Endometrial microvascular endothelial cells (primary cell): ENCODE results near the gene KLF11. TPM values are rescaled to one million over a fixed set of nuclear protein-coding genes. Genes with fewer than 3 reads are reported as not detected.

Experiments used
- in situ Hi-C: cut with HindIII; loops from 2 replicates; pipeline ENCODE4 v1.10.0; 2017; ENCODE audit warnings: low sequenced_read_pairs, low pct_unique_long_range_greater_than_20kb; ENCODE audit errors: inconsistent ontology term
- total RNA-seq: library from RNA; depleted of rRNA; stranded (reverse); fragments of >200 nt; gene quantifications from one replicate; pipeline ENCODE4 v1.2.3, GENCODE V29; 2015; ENCODE audit errors: inconsistent ontology term

KLF11 gene
- total RNA-seq, 1 donor from 2014 or later: 4.3 TPM

DNA sequence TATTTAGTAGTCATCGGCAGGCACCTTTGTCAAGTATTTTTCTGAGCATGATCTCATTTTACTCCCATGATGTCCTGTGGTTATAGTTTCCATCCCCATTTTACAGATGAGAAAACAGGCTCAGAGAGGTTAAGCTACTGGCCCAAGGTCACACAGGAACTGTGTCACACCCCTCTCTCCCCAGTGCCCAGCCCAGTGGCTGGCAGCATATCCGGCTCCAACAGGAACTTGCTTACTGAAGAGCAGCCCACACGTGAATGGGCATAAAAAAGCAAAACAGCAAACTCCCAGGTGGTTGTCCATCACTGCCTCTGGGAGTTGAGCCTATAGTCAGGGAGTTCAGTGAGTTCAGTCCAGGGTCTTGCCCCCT is 8.3 kb upstream of the KLF11 start:
- in situ Hi-C loops: loop anchor here (25.0 kb wide), 1 partner anchor 223 kb away; no protein-coding TSS in a partner anchor

DNA sequence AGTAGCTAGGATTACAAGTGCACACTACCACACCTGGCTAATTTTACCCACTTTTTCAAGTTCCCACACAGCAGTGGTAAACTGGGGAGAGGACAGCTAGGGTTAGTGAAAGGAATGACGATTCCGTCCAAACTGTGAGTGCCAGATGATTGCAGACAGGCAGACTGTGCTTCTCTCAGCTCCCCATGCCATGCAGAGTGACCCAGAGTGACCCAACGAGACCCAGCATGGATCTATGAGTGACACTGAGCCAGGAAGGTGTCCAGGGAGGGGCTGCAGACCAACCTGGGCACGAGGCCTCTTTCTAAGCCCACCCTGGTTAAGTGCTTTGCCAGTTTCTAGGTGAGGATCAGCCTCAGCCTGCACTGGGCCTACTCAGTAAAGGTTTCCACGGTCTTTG is 7.7 kb upstream of the KLF11 start:
- in situ Hi-C loops: loop anchor here (25.0 kb wide), 1 partner anchor 223 kb away; no protein-coding TSS in a partner anchor

DNA sequence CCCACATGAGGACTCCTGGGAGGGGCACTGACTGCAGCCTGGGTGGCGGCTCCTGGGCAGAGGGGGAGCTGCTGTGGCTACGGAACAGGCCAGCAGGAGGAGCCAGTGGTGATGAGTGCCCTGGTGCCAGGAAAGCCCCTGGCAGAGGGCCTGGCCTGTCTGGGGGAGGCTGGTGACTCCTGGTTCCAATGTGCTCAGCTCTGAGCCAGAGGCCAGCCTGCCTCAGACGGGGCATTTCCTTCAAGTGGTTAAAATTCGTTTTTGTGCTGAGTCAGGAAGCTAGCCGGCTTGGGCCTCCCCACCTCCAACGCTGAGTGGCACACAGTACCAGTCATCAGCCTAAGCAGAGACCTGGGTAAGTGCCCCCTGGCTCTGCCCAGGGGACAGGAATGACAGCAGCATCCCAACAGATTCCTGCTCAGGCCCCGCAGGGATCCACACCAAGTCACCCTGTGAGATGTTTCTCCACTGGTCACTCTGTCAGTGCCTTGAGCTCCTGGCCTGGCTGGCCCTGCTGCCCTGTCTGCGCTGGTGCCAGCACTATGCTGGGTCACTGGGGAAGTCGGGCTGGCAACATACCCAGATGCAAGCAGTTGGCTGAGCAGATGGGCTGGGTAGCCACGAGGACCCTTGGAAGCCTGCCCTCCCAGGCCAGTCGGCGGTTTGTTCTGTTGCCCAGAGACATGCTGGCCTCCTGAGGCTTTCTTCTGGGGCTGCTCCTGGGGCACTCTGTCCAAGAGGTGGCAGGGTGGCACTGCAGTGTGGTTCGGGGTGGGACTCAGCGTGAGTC is 7.1 kb upstream of the KLF11 start:
- in situ Hi-C loops: loop anchor here (25.0 kb wide), 1 partner anchor 224 kb away; no protein-coding TSS in a partner anchor

DNA sequence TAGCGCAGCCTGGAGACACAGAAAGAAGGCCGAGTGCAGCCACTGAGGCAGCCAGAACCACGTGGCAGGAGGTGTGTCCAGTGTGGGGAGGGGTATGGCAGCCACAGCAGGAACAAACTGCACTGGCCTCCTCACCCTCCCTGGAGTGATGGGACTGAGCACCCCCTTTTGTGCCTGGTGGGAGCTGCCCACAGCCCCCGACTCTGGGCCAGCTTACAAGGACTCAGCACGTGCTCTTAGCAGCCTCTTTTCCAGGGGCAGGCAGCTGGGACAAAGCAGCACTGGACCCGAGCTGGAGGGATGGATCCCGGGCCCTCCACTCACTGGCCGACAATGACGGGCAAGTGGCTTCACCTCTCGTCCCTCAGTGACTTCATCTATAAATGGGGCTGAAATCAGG is 5.2 kb upstream of the KLF11 start:
- in situ Hi-C loops: loop anchor here (25.0 kb wide), 1 partner anchor 226 kb away; no protein-coding TSS in a partner anchor

DNA sequence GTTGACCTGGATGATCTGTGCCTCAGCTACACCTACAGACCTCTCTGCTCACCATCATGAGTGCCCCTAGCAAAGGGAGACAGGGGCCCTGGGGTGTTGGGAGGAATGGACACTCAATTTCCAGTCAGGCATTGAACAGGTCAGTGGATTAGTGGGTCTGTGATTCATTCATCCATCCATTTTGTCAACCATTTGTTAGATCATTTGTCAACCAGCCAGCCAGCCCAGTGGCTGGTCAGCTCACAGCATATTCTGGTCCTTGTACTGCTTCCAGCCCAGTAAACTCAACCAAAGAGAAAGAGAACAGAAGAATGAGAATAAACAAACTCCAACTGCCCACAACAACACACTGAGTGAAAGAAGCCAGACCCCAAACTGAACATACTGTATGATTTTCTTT is 4.6 kb upstream of the KLF11 start:
- in situ Hi-C loops: loop anchor here (25.0 kb wide), 1 partner anchor 226 kb away; no protein-coding TSS in a partner anchor

DNA sequence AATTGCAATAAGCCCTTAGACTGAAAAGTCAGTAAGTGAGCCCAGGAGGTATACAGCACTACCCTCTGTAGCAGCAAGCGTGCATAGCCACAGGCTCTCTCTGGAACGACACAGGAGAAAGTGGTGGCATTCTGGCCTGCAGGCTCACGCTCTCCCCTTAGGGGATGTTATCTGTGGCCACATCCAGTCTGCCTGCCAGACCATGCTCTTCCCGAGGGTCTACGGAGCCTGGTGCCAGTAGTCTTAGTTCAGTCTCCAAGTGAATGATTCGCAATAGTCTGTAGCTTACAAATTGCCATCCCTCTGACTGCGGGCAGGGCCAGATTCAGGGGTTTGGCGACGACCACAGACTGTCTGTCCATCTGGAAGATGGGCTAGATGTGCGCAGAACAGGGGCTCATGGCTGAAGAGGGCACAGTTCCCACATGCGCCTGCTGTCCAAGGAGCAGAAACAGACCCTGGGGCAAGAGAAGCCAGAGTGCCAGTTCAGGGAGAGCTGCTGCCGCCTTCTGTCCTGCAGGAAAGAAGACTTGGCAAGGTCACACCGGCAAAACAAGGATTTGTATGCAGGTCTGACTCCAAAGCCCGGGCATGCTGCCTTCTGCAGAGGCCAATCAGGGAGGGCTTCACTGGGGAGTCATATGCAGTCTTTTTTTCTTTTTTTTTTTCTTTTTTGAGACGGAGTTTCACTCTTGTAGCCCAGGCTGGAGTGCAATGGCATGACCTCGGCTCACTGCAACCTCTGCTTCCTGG is 3.5 kb upstream of the KLF11 start:
- in situ Hi-C loops: loop anchor here (25.0 kb wide), 1 partner anchor 228 kb away; no protein-coding TSS in a partner anchor

DNA sequence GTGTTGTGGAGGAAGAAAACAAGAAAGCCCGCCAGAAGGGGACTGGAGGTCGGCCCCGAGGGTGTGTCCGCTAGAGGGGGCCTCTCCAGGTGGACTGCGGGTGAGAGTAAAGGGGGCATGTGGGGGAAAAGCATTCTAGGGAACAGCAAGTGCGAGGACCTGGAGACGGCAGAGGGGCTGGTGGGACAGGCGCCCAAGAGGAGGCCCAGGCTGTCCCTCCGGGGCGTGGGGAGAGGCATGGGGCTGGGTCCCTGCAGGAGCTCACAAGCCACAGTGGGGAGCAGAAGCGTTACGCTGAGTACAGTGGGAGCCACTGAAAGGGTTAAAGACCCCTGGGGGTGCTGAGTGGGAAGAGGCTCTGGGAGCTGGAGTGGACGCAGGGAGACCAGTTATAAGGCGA is 1.6 kb upstream of the KLF11 start:
- in situ Hi-C loops: loop anchor here (25.0 kb wide), 1 partner anchor 229 kb away; no protein-coding TSS in a partner anchor

DNA sequence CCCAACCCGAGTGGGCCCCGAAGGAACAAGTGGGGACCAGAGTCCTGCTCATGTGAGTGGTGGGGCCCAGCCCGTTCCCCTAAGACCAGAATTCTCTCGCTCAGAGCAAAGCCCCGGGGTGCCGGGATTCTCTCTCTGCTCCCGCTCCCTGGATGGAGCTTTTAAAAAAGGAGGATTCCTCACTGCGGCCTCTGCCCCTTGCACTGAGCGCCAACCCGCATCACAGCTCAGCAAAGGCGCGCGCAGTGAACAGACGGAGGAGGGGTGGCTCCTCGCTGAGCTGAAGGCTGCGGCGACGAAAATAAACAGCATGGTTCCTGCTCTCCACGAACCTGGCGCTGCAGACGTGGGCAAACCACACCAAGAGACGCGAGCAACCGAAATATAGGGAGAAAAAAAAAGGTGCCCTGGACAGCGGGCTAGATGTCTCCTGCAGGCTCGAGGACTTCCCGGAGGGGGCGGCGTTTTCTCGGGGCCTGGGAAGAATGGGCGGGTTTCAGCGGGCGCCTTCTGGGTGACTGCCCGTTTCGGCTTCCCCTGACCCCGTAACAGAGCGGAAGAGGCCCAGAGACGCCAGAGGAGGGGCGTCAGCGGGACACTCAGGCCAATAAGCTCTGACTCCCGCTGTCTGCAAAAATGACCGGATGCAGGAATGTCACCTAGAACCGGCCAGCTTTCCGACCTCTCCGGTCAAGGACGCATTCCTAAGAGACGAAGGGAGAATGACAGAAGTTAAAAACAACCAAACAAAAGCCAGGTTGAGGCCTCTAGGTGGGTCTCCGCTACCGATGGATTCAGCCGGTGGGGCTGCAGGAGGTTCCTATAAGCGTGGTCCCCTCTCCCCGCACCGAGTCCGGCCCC is 819 bp upstream of the KLF11 start:
- in situ Hi-C loops: loop anchor here (25.0 kb wide), 1 partner anchor 230 kb away; no protein-coding TSS in a partner anchor

DNA sequence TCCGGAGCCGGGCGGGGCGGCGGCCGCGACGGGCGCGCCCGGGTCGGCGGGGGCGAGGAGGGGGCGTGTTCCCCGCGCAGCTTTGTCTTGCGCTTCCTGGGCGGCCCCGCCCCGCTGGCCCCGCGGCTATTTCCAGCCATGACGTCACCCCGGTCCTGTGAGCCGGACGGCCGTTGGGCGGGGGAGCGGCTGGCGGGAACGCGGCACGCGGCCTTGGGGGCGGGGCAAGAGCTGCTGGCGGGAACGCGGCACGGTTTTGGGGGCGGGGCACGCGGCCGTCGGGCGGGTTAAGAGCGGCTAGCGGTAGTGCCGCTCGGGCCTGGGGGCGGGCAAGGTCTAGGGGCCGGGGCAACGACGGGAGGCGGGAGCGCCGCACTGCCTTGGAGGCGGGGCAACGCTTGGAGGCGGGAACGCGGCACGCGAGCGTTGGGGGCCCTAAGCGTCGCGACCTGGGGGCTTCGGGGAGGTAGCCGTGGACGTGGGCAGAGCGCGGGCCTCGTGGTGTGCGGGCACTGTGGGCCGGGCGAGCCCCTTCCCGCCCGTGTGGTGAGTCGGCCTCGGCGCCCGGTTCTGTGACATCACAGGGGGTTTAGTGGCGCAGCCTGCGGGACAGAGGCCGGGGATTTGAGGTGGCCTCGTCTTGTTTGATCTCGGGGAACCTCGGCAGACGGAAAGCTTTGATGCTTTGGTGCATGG is 704 bp downstream of the KLF11 start:
- in situ Hi-C loops: loop anchor here (25.0 kb wide), 1 partner anchor 232 kb away; no protein-coding TSS in a partner anchor

DNA sequence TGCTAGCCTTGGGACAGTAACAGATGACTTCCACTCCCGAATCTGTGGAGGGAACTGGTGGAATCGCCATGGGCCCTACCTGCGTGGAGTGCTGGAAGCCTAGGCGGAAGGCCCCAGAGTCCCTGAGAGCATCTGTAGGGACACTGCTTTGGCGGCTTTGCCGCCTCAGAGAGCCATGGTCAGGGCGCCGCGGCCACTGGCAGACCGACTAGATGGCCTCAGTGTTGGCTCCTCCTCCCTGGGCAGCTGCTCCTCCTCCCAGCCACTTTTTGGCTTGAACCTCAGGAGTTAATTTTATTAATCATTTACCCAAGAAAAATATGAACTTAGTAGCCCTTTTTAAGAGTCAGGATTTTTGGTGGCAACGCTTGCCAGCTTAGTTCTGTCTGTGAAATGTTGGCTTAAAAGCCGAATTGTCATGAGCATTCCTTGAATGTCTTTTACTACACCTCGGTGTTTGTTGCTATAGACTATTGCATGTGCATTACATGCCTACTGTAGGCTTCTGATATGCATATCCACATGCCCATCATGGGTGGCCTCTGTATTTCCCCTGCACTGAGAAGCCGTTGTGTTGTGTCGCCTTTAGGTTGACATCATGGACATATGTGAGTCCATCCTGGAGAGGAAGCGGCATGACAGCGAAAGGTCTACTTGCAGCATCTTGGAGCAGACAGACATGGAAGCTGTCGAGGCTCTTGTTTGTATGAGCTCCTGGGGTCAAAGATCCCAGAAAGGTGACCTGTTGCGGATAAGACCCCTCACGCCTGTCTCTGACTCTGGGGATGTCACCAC is 2.4 kb downstream of the KLF11 start:
- in situ Hi-C loops: loop anchor here (25.0 kb wide), 1 partner anchor 233 kb away; no protein-coding TSS in a partner anchor

DNA sequence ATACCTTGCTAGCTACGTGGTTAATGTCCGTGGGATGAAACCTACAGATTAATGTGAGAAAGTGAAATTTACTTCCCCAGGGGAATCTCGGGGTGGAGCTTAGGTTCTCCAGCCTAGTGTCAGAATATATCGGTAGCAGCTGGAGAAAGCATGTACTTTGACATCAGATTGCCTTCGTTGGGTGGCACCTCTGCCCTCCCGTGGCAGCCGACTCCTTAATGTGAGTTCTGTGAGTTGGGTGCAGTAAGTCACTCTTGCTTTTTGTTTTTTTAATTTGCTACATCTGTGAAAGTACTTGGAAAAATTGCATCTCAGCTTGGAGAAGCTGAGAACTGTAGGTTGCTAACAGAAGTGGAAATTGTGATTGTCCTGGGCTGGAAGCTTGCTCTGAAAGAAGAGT is 3.6 kb downstream of the KLF11 start:
- in situ Hi-C loops: loop anchor here (25.0 kb wide), 1 partner anchor 235 kb away; no protein-coding TSS in a partner anchor

DNA sequence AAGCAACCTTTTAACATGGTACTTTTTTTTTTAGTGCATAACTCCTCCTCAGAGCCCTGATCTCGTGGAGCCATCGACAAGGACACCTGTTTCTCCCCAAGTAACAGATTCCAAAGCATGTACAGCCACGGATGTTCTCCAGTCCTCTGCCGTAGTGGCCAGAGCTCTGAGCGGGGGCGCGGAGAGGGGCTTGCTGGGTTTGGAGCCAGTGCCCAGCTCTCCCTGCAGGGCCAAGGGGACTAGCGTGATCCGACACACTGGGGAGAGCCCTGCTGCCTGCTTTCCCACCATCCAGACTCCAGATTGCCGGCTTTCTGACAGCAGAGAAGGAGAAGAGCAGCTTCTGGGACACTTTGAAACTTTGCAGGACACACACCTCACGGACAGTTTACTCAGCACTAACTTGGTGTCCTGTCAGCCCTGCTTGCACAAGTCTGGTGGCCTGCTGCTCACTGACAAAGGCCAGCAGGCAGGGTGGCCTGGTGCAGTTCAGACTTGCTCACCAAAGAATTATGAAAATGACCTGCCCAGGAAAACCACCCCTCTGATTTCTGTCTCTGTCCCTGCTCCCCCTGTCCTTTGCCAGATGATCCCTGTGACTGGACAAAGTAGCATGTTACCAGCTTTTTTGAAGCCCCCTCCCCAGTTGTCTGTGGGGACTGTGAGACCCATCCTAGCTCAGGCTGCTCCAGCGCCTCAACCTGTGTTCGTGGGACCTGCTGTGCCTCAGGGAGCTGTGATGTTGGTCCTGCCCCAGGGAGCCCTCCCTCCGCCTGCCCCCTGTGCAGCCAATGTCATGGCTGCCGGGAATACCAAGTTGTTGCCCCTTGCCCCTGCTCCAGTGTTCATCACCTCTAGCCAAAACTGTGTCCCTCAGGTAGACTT is 4.5 kb downstream of the KLF11 start:
- in situ Hi-C loops: loop anchor here (25.0 kb wide), 1 partner anchor 236 kb away; no protein-coding TSS in a partner anchor

DNA sequence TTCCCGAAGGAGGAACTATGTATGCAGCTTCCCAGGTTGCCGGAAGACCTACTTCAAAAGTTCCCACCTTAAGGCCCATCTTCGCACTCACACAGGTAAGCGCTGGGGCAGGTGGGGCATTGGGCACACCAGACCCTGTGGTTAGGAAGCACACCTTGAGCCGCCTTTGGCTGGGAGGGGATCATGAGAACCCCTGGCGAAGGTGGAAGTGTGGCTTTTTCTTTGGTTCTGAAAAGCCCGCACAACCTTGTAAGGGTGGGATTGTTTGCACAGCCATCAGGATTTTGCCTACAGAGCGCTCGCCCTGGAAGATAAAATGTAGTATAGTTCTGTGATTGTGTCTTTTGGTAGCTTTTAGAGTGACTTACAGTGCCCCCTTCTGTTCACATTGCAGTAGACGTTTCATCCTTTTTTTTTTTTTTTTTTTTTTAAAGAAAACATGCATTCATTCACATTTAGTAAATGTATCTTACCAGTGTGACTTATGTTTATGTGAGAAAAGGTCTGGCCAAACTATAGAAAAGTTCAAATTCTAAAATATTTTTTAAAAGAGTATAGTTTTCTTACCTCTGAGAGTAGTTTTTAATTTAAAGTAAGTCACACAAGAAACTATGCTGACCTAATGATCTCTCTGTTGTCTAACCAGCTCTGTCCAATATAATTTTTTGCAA is 5.3 kb downstream of the KLF11 start:
- in situ Hi-C loops: loop anchor here (25.0 kb wide), 1 partner anchor 236 kb away; no protein-coding TSS in a partner anchor

DNA sequence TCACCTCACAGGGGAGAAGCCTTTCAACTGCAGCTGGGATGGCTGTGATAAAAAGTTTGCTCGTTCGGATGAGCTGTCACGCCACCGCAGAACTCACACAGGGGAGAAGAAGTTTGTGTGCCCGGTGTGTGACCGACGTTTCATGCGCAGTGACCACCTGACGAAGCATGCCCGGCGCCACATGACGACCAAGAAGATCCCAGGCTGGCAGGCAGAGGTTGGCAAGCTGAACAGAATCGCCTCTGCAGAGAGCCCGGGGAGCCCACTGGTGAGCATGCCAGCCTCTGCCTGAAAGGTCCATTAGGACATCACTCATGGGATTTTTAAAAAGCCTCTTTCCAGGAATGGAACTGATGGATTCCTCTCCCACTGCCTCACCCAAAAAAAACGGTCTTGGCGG is 8.9 kb downstream of the KLF11 start:
- in situ Hi-C loops: no loop called here

DNA sequence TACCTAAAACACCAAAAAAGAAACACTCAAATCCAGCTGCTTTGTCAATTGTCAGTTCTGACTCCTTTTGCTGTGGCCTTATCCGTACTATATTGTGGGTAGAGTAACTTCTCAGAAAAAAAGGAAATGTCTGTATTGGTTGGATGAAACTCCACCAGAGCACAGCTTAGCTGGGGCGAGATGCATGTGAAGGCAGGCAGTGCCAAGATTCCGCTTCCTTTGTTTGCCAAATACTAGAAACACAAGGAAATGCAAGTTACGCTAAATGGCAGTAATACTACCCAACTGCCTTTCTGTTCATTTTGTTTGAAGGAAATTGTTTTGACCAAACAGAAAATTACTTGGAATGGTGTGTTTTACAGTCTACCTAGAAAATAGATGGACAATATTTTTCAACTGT is 10.0 kb downstream of the KLF11 start:
- in situ Hi-C loops: no loop called here

DNA sequence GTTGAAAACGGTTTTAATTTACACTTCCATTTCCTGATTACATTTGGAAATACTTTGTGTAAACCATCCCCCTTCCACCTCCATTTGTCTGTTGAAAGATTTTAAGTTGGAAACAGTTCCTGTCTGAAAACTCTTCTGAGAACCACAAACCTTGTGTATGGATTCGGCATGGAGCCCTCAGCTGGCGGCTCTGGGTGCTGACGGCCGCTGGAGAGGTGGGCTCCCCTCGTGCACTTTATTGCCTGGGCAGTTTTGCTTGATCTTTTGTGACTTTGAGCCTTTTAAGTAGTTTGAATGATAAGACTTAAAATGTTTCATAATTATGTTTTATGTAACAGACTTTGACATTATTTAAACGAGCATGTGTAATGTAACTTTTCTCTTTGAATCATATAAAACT is 11.1 kb downstream of the KLF11 start:
- in situ Hi-C loops: no loop called here
